Measurements from ENCODE around the gene ZBTB48. TPM values are rescaled to one million over a fixed set of nuclear protein-coding genes. Genes with fewer than 3 reads are reported as not detected.

Gene ZBTB48
- total RNA-seq, 2 experiments from 2014 or later: 22.4 to 32.1 TPM

DNA sequence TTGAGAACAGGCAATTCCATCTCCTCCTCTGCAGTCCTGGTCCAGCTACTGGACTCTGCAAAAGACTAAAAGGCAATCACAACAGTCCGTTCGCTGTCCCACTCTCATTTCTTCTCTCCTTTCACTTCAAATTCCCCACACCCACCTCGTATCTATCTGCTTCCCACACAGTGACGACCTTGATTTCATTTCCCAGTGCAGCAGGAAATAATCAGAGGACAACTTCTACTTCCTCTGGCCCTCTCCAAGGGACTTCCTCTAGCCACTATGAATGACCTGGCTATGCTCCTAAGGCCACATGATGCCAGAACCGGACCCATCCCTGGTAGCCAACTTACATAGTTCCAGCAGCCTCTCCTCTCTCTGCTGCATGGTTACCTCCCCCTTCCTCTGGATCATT lies 33.5 kb upstream of the ZBTB48 start:
- no peaks in the 10 kb centered on the region for H3K27me3 Mint-ChIP-seq
- H3K27ac Mint-ChIP-seq: peak overlapping the region; percentile 83
- CTCF ChIA-PET: interaction anchor here (4.1 kb wide), 1 partner anchor 8 kb away, joined by 15 read pairs; the partner anchor contains the start of genes NOL9 and TAS1R1
- H3K36me3 Mint-ChIP-seq (ENCODE audit: low read depth): peaks cover 50% of the 10 kb centered on the region
- DNase-seq (no peak), ATAC-seq (no peak)
- no peaks in the 10 kb centered on the region for H3K9me3 Mint-ChIP-seq
- POLR2A ChIA-PET: interaction anchor here (1.2 kb wide), 1 partner anchor 24 kb away, joined by 5 read pairs; no protein-coding TSS in a partner anchor
- TF ChIP-seq, protein P1, sequence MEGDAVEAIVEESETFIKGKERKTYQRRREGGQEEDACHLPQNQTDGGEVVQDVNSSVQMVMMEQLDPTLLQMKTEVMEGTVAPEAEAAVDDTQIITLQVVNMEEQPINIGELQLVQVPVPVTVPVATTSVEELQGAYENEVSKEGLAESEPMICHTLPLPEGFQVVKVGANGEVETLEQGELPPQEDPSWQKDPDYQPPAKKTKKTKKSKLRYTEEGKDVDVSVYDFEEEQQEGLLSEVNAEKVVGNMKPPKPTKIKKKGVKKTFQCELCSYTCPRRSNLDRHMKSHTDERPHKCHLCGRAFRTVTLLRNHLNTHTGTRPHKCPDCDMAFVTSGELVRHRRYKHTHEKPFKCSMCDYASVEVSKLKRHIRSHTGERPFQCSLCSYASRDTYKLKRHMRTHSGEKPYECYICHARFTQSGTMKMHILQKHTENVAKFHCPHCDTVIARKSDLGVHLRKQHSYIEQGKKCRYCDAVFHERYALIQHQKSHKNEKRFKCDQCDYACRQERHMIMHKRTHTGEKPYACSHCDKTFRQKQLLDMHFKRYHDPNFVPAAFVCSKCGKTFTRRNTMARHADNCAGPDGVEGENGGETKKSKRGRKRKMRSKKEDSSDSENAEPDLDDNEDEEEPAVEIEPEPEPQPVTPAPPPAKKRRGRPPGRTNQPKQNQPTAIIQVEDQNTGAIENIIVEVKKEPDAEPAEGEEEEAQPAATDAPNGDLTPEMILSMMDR (IDR thresholded peaks at IDR 0.05): no peak
- intact Hi-C loops (cut with micrococcal nuclease): no loop called here
- H3K4me3 Mint-ChIP-seq: no peak overlapping the region
- peaks cover 32% of the 10 kb centered on the region for H3K4me1 Mint-ChIP-seq (ENCODE audit: low read depth)

DNA sequence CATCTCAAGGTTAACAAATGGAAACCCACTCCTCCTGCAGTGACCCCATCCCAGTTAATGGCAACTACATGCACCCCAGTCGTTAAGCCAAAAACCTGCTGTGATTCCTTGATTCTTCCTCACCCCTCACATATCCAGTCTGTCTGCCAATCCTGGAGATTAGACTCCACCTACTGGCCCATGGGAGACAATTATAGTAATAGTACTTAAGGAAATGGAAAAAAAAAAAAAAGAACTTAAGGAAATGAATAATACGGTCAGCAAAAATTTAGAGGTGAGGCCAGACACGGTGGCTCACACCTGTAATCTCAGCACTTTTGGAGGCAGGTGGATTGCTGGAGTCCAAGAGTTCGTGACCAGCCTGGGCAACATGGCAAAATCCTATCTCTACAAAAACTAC lies 32.5 kb upstream of the ZBTB48 start:
- DNase-seq: no peak
- ChIA-PET CTCF (interaction anchor here (1.0 to 4.1 kb wide), 2 partner anchors 7 to 99 kb away, joined by 3 to 15 read pairs; partner anchors contain the start of genes NOL9 and TAS1R1), POLR2A (interaction anchor here (0.7 to 1.2 kb wide), 2 partner anchors 8 to 25 kb away, joined by 3 to 5 read pairs; no protein-coding TSS in a partner anchor)
- no peaks in the 10 kb centered on the region for H3K27me3 Mint-ChIP-seq
- H3K4me1 Mint-ChIP-seq (ENCODE audit: low read depth): peaks cover 35% of the 10 kb centered on the region
- no peaks in the 10 kb centered on the region for H3K9me3 Mint-ChIP-seq
- TF ChIP-seq, protein P1 (IDR thresholded peaks at IDR 0.05): no peak
- no peak for ATAC-seq
- intact Hi-C loops (cut with micrococcal nuclease): no loop called here
- peak overlapping the region; percentile 83 for H3K27ac Mint-ChIP-seq
- H3K4me3 Mint-ChIP-seq: no peak overlapping the region
- H3K36me3 Mint-ChIP-seq (ENCODE audit: low read depth): peaks cover 46% of the 10 kb centered on the region

DNA sequence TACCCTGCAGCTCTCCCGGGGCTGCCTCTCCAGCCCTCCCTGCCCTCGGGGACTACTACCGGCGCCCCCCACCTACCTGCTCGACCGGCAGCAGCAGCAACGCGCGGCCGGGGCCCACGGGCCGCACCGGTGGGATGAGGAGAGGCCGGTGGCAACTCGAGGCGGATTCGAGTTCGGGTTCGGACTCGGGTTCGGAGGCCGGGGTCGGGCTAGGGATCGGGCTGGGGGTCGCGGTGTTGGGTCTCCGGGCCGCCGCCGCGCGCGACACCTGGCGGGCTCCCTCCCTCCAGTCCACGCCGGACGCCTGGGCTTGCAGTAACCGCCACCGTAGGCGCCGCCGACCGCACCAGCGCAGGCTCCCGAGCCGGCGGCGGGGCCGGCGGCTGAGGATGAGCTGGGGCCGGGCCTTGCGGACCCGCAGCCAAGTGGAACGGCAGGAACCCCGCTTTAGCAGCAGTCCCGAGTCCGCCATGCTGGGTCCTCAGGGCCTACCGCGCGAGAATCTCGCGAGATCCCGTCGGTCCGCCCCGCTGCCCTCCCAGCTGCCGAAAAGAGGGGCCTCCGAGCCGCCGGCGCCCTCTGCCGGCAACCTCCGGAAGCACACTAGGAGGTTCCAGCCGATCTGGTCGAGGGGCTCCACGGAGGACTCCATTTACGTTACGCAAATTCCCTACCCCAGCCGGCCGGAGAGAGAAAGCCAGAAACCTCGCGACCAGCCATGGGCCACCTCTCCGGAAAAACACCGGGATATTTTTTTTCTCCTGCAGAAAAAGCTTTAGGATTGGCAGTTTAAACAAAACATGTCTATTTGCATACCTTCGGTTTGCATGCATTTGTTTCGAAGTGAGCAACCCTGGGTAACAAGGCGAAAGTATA lies 25.5 kb upstream of the ZBTB48 start, which contains the start of gene NOL9:
Gene NOL9, minus strand, starts transcription at position 483 of the 876 bp plus-strand sequence. Its CDS starts 11 bp downstream, at position 472.
- Mint-ChIP-seq H3K4me3 (peak within 1 kb of the TSS; percentile 82), H3K27me3 (no peaks in the 10 kb centered on the region), H3K9me3 (no peaks in the 10 kb centered on the region), H3K4me1 (ENCODE audit: low read depth) (peaks cover 18% of the 10 kb centered on the region), H3K36me3 (ENCODE audit: low read depth) (peaks cover 9% of the 10 kb centered on the region), H3K27ac (peak within 1 kb of the TSS; percentile 67)
- ChIA-PET POLR2A (interaction anchor here (0.7 to 1.9 kb wide), 14 partner anchors 9 to 192 kb away, joined by 3 to 13 read pairs (median 4); partner anchors contain the start of genes KLHL21, PLEKHG5 and ZBTB48), CTCF (interaction anchor here (0.7 to 3.3 kb wide), 28 partner anchors 9 to 309 kb away, joined by 3 to 22 read pairs (median 6); partner anchors contain the start of genes KLHL21, PLEKHG5, THAP3 and ZBTB48)
- peak; percentile 97 for DNase-seq
- intact Hi-C loops (cut with micrococcal nuclease): no loop called here
- TF ChIP-seq, protein P1 (IDR thresholded peaks at IDR 0.05): peak; percentile 94
- peak; percentile 100 for ATAC-seq

DNA sequence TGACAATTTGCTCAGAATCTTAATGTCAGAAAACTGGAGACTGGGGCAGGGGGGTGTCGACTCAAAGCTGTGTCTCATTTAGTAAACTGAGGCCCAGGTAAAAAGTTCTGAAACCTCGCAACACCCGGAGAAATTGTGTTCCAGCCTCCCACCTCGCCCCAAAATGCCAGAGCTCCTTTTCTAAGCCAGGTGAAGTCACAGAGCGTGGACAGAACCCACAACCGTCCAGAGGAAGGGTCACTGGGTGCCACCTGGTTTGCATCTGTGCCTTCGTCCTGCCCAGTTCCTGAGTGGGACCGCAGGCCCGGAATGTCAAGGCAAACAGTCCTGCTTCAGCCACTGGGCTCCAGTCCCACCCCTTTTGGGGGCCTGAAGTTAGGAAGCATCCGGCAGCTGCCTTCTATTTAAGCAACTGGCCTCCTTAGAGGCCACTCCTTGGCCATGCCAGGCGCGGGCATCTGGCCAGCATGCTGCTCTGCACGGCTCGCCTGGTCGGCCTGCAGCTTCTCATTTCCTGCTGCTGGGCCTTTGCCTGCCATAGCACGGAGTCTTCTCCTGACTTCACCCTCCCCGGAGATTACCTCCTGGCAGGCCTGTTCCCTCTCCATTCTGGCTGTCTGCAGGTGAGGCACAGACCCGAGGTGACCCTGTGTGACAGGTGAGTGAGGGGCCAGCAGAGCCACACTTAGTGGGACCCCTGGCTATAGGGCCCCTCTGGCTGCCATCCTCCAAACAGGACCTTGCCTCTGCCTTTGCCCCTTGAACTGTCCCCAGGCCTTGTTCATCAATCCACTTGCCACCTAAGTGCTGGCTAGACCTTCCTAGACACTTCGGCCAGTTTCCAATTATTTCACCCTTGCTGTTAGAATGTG lies 24.7 kb upstream of the ZBTB48 start, which contains the start of gene TAS1R1:
Gene TAS1R1, plus strand, starts transcription at position 401 of the 872 bp plus-strand sequence. Its CDS starts 67 bp downstream, at position 468.
- peak within 1 kb of the TSS; percentile 52 for H3K27ac Mint-ChIP-seq
- CTCF ChIA-PET: interaction anchor here (0.7 to 3.3 kb wide), 26 partner anchors 8 to 310 kb away, joined by 3 to 22 read pairs (median 6); partner anchors contain the start of genes KLHL21, PLEKHG5, THAP3 and ZBTB48
- H3K36me3 Mint-ChIP-seq (ENCODE audit: low read depth): peaks cover 4% of the 10 kb centered on the region
- no peaks in the 10 kb centered on the region for H3K9me3 Mint-ChIP-seq
- ATAC-seq (no peak), DNase-seq (no peak)
- intact Hi-C loops (cut with micrococcal nuclease): no loop called here
- no peaks in the 10 kb centered on the region for H3K27me3 Mint-ChIP-seq
- H3K4me3 Mint-ChIP-seq: peak within 1 kb of the TSS; percentile 82
- POLR2A ChIA-PET: interaction anchor here (0.7 to 1.9 kb wide), 13 partner anchors 20 to 193 kb away, joined by 3 to 13 read pairs (median 4); partner anchors contain the start of genes KLHL21, PLEKHG5 and ZBTB48
- H3K4me1 Mint-ChIP-seq (ENCODE audit: low read depth): peaks cover 18% of the 10 kb centered on the region
- TF ChIP-seq, protein P1 (IDR thresholded peaks at IDR 0.05): no peak

Data from activated CD8-positive, alpha-beta T cell treated with anti-CD3 and anti-CD28 coated beads for 36 hours (primary cell).